GM12801 (cell line): ENCODE data around the gene TRABD2A.

ENCODE experiments used
- TF ChIP-seq, protein P1 (sequence below): IDR thresholded peaks from one replicate; pipeline ENCODE4 v1.5.1; 2011; ENCODE audit warnings: control low read depth; ENCODE audit not compliant: insufficient read length; ENCODE audit errors: extremely low read depth

Gene TRABD2A

DNA sequence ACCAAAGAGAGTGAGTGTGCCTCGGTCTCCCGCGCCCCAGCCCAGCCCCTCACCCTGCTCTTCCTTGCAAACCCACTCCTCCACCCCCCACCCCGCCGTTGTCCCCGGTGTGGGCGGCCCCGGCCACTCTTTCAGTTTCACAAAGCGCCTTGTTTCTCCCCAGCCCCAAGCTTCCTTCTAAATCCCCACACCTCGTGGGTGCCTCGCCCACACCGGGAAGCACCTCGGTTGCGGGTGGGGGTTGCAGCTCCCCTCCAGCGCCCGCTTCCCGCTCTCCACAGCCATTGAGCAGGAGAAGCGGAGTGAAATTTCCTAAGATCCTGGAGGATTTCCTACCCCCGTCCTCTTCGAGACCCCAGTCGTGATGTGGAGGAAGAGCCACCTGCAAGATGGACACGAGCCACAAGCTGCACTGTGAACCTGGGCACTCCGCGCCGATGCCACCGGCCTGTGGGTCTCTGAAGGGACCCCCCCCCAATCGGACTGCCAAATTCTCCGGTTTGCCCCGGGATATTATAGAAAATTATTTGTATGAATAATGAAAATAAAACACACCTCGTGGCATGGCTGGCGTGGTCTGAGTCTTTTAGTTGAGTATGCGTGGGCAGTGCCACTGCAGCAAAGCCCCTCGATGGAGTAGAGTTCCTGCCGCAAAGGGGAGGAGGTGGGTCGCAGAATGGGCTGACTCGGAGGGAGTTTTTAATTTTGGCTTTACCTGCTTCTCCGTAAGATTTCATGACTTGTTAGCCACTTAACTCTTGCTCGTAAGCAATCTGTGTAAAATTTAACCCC is 25.4 kb upstream of the TRABD2A start:
- TF ChIP-seq, protein P1, sequence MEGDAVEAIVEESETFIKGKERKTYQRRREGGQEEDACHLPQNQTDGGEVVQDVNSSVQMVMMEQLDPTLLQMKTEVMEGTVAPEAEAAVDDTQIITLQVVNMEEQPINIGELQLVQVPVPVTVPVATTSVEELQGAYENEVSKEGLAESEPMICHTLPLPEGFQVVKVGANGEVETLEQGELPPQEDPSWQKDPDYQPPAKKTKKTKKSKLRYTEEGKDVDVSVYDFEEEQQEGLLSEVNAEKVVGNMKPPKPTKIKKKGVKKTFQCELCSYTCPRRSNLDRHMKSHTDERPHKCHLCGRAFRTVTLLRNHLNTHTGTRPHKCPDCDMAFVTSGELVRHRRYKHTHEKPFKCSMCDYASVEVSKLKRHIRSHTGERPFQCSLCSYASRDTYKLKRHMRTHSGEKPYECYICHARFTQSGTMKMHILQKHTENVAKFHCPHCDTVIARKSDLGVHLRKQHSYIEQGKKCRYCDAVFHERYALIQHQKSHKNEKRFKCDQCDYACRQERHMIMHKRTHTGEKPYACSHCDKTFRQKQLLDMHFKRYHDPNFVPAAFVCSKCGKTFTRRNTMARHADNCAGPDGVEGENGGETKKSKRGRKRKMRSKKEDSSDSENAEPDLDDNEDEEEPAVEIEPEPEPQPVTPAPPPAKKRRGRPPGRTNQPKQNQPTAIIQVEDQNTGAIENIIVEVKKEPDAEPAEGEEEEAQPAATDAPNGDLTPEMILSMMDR = no peak

DNA sequence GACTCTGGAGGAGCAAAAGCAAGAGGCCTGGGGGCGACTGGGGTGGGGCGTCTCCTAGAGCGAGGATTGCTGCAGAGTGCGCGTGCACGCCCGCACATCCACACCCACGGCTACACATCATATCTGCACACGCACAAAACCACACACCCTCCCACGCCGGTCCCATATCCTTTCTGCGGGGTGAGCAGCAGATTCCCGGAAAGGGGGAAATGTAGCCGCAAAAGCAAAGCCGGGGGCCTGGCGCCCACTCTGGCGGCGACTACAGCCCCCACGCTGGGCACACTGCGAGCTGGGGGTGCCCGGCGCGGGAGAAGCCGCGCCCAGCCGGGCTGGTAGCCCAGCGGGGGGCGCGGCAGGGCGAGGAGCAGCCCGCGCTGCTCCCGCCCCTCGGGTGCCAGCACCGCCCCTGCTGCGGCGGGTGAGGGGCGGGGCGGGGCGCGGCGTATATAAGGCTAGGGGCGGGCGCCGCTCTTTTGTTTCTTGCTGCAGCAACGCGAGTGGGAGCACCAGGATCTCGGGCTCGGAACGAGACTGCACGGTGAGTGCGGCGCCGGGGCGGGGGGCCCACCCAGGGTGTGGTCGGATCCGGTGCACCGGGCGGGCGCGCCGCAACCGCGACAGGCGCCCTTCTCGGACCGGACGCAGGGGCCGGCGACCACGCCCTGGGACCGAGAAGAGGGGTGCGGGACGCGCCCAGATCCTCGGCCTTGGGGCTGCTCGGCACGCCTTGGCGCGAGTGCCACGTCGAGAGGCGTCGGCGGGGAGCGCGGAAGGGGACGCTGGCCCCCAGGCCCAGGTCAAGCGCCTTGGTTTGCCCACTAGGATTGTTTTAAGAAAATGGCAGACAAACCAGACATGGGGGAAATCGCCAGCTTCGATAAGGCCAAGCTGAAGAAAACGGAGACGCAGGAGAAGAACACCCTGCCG is 24.6 kb upstream of the TRABD2A start, which contains the start of gene TMSB10:
TSS of gene TMSB10 (plus strand) at position 476 of the 927 bp plus-strand sequence.
- TF ChIP-seq, protein P1 = no peak

DNA sequence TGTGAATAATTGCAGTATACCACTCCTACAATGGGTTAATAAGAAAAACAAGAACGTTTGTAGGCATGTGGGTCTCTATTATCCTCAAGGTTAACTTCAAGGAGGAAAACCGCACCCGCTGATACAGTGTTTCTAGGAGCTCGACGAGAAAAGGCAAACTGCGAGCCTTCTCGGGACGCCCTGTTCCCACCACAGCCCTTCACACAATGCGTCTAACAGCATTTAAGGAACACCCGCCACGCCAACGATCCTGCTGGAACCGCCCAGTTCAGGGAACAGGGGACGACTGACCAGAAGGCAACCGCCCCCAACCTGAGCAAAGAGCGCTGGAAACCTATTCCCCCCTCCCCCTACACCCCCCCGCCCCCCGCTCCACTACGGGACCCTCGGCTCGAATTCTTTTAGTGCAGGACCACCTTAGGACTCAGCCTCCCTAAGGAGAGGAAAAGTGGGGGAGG is 23.9 kb upstream of the TRABD2A start:
- TF ChIP-seq, protein P1 = no peak

DNA sequence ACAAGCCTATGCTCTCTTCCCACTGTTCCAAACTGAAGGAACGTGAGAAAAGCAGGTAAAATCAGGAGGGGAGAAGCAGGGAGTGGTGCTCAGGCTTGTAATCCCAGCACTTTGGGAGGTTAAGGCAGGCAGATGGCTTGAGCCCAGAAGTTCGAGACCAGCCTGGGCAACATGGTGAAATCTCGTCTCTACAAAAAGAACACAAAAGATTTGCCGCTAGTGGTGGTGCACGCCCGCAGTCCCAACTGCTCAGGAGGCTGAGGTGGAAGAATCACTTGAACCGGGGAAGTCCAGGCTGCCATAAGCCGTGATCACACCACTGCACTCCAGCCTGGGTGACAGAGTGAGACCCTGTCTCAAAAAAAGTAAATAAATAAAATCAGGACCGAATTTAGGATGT is 23.3 kb upstream of the TRABD2A start:
- TF ChIP-seq, protein P1 = no peak

DNA sequence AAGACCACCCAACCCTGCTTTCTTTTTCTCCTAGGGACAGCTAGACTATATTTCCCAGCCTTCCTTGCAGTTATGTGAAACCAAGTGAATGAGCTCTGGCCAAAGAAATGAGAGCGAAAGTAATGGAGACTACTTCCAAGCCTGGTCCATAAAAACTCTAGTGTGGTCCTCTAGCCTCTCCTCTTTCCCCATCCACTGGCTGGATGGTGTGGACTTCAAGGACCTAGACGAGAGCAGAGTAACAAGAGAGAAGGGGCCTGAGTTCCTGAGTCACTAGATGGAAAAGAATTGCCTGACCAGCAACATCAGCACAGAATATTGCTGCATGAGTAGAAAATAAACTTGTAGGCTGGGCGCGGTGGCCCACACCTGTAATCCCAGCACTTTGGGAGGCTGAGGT is 21.6 kb upstream of the TRABD2A start:
- TF ChIP-seq, protein P1 = no peak

DNA sequence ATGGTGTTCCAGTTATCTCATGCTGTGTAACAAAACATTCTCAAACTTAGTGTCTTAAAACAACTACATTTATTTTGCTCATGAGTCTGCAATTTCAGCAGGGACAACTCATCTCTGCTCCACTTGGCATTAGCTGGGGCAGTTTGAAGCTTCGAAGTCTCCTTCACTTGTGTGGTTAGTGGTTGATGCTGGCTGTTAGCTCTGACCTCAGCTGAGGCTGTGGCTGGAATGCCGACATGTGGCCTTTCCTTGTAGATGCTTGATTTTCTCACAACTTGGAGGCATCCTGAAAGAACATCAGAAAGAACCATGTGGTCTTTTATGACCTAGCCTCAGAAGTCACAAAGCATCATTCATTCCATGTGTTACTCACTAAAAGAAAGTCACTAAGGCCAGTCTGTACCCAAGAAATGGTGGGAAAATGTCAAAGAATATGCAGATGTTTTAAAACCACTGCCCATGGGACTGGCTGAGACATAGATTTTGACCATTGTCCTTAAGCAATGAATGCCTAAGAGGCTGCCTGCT is 20.8 kb upstream of the TRABD2A start:
- TF ChIP-seq, protein P1 = no peak

DNA sequence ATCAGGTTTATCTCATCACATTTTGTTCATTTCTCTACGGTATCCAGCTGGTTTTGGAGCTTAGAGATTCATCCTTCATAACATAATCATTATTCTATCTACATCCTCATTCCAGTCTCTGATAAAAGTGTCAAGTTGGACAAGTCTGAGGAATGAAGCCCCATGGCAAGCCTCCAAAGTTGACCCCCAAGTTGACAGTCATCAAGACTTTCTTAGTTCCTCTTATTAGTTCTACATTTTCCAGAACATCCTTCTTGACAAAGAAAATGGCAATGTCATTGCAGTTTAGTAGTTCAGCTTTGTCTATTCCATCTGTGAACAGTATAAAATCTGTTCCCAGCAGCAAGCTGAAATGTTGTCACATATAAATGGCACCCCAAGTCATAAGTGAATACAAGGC is 20.1 kb upstream of the TRABD2A start:
- TF ChIP-seq, protein P1 = no peak
